GM21367 (cell line): ENCODE measurements around the gene LRRC34.

Experiments used
- ATAC-seq: cut with Tn5 transposase; IDR thresholded peaks from one replicate; pipeline ENCODE4 v1.9.1; 2021; ENCODE audit not compliant: unreplicated experiment

LRRC34 gene

DNA sequence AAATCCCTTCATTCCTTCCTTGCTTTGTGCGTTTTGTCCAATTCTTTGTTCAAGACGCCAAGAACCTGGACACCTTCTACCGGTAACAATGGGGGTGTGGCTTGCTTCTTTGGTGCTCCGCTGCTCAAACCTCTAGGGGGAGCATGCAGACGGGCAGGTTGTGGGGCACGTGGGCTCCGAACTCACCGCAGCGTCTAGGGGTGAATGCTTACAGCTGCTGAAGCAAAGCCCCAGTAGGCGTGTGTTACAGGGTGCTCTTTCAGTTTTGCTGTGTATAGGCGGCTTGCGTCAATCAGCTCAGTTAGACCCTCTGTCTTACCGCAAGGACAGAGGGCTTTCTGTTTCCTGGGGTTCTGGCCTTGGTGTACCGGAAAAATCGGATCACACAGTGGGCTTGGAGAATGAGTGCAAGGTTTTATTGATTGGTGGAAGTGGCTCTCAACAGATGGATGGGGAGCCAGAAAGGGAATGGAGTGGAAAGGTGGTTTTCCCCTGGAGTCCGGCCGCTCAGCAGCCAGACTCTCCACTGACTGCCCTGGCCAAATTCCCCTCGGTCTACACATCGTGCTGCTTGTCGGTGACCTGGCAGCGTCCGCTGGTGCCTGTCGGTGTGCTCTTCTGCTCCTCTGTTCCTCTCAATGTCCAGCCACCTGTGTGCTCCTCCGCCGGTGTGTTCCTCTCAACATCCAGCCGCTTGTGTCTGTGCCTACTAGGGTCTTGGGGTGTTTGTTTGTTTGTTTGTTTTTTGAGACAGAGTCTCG, 1.2 kb upstream of the LRRC34 start:
- peak; percentile 88 for ATAC-seq

DNA sequence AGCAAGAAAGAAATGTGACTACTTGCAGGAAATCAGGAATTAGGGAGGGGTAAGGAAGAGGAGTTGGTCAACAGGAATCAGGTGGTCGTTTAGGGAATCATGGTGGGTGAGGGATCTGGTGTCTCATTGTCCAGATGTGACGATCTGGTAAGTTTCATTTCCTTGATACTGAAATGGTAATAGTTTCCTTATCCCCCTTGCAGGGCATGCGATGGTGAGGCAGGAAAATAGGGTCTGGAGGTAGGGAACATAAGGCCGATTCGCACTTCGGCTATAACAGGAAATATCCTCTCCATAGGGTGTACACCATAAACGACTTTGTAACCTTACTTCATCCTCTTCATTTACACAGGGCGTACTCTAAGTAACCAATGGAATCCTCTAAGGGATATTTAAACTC, 574 bp upstream of the LRRC34 start:
- ATAC-seq: no peak

DNA sequence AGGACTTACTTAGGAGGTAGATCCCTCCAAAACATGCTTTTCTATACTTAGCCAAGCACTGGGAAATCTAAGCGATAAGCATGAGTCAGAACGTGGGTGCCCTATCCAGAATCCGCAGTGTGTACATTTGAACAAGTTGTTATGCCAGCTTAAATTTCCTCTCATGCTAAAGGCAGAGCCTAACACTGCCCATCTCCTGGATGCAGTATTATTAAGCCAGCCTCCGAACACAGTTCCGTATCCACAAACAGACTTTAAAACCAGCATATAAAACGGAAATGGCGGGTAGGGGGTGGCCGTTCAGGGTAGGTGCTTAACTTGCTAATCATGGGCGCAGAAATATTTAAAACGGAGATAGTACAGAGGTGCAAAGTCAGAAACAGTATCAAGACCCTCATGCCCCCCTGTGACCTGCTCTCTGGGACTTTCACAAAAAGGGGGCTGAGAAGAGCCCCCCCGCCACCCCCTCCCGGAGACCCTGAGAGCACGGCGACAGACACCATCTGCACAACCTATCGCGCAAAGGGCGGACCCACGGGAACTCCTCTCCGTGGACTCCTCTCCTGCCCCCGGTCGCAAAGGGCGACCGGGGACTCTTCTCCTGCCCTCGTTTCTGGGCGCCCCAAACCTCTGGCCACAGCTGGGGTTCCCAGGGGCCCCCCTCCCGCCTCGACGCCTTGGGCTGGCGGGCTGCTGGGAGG, 923 bp downstream of the LRRC34 start:
- ATAC-seq: peak; percentile 10

DNA sequence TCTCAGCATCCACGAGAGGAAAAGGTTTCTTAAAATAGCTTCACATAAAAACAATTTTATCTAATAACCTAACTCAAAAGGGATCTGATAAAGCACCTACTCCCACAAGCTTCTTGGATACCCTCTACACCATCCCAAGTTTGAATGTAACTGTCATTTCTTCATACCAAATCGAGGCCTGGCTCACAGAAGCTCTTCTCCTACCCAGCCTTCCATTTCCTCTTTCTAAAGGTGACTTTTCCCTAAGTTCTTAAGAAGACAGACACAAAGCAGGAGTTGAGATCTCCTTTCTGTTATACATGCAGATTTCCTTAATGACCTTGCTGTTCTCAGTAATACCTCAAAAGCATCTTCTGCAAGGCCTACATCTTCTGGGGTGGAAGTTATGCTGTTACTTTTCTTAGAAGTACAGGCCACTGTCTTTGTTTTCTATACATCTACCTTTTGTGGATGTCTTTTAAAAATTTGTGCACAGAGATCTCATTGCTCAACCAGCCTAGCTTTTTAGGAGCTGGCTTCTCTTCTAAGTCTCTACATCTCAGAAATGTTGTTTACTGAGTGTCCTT, 3.4 kb downstream of the LRRC34 start:
- ATAC-seq: no peak

DNA sequence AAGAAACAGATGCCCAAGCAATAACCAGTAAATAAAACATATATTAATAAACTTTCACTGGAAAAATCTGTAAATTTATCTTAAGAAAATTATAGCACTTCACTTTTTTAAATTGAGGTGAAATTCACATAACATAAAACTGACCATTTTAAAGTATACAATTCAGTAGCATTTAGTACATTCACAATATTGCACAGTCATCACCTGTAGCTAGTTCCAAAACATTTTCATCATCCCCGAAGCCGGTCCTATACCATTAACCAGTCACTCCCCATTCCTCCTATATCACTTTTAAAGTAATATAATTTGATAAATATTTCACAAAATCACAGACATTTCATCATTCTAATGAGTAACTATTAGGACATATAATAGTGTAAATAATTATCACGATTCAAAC, 8.0 kb downstream of the LRRC34 start:
- ATAC-seq: no peak

DNA sequence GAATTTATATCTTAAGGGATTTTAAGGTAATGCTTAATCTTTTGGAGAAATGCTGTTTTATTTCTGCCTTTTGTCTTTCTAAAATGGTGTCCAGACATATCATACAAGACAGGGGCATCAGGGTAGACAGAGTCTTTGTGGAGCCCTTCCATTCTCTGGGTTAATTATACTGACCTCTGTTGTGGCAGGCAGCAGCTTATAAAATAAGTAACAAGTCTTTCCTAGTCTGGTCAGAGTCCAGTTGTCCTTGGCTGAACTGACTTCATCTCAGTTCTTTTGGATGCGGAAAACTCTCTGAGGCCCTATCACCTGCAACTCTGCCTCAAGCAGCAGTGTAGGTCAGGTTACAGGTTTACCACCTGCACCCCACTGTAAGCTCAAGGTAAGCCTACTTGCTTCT, 20.3 kb downstream of the LRRC34 start:
- ATAC-seq: no peak

DNA sequence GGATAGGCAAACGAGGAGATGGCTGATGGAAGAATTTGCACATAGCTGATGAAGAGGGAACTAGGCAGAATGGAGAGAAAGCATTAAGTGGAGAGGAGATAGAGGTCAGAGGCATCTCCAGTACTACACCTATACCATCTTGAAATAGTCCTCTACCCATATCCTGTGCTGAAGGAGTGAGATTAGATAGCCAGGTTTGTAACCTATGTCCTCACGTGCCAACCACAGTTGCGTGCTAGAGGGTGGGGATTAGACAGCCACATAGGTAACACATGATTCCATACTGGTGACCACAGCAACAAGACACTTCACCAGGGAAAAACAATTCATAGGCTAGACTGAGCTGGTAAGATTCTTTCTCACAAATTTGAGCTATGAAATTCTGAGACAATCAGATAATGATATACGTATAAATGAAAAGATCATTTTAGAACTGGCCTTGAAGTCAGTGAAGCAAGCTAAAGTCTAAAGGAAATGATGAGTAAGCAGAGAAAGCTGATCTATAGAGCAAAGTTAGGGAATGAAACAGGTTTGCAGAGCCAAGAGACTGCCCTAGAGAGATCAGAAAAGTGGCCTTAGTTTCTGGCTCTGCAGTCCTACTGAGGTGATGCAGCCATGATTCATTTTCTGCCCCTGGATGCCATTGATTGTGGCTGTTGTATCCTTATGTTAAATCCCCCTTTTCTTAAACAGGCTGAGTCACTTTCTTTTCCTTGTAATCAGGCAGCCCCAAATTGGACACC, 21.8 kb downstream of the LRRC34 start:
- ATAC-seq: no peak

DNA sequence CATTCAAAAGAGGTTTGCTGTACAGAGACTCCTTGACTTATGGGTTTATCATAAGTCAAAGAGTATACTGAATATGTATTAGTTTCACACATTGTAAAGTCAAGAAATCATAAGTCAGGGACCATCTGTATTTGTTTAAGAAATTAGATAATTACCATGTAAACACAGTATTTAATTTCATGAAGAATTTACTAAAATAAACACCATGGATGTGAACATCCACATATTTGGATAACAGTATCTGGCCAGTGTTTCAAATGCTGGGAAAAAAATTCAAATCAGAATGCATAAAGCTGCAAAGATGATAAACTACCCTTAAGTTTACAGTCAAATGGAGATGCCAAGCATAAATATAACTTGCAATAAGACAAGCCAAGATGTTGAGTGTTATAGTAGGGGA, 22.5 kb downstream of the LRRC34 start:
- no peak for ATAC-seq

DNA sequence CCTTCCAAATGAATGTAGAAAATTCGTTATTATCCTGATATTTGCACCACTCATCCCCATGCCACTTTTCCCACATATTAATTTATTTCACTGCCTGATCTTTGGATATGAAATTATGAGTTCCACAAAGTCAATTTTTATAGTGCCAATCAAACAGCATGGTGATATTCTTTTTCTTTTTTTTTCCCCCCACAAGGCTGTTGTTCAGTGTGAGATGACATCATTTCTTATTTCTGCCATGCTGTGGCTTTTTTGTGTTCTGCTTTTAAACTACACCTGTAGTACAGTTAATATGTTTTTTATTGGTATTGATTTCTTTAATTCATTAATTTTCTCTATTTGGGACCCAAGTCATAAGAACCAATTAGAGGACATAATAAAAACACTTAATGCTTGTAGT, 24.9 kb downstream of the LRRC34 start:
- ATAC-seq: no peak

DNA sequence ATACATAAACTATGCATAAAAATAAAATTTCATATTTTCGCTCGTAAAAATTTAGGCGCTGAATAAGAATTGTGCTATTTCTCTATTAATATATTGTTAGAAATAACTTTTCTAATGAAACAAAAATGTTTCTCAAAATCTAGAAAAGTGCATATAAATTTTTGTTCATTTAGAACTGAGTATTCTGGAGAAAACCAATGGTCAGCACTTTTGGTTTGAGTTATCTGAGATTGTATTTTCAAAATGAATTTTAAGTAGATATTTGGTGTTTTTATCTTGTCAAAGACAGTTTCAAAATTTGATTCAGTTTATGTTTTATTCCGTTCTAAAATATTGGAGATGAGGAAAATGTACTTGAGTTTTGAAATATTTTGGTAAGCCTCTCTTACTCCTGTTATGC, 25.6 kb downstream of the LRRC34 start:
- ATAC-seq: no peak

DNA sequence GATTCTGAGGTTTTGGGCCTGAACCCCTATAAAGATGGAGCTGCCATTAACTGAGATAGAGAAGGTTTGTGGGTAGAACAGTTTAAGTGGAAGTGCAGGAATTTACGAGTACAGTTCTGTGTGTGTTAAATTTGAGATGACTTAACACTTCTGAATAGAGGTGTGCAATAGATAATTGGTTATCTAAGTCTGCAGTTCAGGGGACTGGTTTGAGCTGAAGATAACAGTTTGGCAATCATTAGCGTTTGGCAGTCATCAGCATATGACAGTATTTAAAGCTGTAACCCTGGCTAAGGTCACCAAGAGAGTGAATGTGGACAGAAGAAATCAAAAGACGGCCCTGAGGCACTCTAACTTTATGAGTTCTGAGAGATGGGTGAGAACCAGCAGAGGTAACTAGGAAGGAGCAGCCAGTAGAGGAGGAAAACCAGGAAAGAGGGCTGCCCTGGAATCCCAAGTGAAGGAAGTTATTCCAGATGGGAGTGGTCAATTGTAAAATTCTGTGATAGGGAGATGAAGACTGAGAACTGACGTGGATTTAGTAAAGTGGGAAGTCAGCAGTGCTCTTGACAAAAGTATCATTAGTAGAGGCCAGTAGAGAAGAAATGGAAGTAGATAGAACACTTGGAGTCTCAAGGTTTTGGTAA, 31.4 kb downstream of the LRRC34 start:
- ATAC-seq: no peak

DNA sequence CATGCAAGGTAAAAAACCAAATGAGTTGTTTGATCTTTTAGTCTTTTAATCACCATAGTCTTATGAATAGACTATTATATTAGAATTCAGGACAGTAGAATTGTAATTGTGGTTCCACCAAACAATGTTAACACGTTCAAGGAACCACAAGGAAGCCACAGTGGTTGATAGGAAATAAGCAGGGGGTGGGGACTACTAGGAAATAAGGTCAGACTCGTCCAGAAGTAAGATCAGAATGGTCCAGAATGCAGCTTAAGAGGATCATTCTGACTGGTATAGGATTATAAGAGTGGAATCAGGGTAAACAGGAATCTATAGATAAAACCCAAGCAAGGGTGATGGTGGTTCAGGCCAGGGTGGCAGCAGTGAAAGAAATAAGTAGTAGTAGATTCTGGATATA, 32.0 kb downstream of the LRRC34 start:
- no peak for ATAC-seq

DNA sequence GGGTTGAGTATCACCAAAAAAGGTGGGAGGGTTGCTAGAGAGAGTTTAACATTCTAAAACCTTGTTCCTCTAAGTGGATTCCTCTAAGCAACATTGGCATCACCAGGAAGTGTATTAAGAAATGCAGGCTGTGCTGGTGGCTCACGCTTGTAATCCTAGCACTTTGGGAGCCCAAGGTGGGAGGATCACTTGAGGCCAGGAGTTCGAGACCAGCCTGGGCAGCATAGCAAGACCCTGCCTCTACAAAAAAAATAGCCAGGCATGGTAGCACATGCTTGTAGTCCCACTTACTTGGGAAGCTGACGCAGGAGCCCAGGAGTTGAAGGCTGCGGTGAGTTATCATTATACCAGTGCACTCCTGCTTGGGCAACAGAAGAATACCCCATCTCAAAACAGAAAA, 34.9 kb downstream of the LRRC34 start:
- no peak for ATAC-seq

DNA sequence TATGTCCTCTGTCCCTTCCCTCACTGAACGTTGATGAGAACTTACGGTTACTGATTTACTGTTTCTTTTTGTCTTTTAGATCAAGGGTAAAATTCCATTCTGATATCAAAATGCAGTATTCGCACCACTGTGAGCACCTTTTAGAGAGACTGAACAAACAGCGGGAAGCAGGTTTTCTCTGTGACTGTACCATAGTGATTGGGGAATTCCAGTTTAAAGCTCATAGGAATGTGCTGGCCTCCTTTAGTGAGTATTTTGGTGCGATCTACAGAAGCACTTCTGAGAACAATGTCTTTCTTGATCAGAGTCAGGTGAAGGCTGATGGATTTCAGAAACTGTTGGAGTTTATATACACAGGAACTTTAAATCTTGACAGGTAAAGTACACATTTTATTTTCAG, 38.5 kb downstream of the LRRC34 start:
- ATAC-seq: no peak

DNA sequence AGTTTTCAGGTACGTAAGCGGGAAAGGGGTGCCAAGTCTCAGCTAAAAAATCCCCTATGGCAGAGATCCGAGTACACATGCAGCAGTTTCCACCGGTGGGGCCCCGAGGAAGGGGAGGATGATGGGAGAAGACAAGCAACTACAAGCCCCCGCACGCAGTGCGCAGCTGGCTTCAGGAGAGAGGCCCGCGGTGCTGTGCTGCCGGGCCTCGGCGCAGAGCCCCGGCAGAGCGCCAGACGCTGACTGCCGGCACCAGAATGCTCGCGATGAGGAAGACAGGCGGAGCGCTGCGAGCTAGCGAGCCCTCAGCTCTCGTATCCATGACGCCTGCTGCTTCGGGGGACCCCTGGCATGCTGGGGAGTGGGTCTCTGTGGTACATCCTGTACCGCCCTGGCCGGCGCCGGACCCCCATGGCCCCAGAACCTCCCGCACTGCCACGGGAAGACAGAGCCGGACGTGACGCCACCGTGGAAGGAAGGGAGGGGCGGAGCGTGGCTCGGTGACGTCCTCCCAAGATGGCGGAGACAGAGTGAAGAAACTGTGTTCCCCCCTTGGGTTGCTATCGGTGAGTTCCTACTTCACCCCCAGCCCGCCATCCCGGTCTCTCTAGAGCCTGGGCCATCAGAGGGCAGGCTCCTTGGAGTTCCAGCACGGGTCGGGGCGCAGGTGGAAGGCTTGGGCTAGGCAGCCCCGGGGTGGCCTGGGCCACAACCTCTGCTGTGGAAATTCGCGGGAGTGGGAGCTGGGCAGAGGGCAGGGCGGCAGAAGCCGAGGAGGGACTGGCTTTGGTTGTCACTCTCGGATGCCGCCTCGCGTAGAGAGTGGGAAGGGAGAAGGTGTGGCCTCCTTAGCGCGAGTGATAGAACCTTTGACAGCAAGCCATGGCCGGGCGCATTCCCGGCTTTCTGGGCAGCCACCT, 39.5 kb downstream of the LRRC34 start, which contains the start of gene MYNN:
Gene MYNN (plus strand): TSS at position 500 of the 920 bp plus-strand sequence. CDS start 900 bp downstream, outside the sequence.
- peak; percentile 84 for ATAC-seq

DNA sequence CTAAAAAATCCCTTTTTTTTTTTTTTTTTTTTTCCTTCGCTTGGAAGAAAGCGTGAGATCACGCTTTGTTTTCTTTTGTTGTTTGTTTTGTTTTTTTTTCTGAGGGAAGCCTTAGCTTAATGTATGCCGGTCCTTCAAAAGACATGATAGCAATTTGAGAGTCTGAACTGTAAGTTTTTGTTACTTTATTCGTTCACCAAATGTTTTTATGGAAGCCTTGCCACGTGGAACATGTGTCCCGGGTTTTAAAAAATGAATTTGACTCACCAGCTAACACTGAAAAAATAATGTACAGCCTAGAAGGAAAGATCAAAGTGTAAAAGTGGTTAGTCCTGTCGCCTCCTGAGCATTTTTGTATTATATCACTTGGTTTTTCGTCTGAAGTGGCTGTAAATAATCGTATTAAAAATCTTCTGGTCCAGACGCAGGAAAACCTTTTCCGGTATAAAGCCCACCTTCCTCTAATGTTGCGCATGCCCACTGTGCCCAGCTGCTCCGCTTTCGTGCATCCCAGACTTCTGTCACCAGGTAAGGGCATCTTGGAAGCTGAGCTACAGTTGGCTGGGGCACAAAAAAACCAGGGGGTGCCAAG, 40.3 kb downstream of the LRRC34 start:
- ATAC-seq: peak; percentile 8

DNA sequence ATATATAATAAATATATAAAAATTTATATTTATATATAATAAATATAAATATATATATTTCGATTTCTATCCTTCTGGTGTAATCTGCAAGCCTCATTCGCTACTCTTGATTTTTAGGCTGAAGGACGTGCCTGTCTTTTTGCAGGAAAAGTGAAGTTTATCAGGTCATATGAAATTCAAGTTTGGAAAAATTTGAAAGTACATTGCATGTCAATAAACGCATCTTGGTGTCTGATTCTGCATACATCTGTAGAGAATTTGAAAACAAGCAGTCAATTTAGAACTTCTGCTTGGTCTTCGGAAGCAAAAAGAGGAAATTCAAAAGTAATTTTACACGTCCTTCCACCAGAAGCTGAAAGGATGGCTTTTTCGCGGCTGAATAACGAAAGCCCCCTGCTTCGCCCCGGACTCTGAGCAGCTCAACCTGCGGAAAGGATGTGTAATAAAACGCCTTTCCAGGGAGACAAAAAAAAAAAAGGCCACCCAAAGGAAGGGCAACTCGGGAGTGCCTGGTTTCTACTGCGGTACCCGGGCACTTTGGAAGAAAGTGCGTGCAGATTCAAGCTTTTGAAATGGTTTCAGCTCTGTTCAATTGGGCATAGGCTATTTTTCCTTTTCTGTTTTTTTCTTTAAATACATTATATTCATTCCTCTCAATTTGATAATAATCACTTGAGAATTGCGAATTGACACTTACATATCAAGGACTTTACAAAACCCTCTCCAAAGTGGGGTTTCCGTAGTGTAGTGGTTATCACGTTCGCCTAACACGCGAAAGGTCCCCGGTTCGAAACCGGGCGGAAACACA, 41.0 kb downstream of the LRRC34 start:
- ATAC-seq: no peak

DNA sequence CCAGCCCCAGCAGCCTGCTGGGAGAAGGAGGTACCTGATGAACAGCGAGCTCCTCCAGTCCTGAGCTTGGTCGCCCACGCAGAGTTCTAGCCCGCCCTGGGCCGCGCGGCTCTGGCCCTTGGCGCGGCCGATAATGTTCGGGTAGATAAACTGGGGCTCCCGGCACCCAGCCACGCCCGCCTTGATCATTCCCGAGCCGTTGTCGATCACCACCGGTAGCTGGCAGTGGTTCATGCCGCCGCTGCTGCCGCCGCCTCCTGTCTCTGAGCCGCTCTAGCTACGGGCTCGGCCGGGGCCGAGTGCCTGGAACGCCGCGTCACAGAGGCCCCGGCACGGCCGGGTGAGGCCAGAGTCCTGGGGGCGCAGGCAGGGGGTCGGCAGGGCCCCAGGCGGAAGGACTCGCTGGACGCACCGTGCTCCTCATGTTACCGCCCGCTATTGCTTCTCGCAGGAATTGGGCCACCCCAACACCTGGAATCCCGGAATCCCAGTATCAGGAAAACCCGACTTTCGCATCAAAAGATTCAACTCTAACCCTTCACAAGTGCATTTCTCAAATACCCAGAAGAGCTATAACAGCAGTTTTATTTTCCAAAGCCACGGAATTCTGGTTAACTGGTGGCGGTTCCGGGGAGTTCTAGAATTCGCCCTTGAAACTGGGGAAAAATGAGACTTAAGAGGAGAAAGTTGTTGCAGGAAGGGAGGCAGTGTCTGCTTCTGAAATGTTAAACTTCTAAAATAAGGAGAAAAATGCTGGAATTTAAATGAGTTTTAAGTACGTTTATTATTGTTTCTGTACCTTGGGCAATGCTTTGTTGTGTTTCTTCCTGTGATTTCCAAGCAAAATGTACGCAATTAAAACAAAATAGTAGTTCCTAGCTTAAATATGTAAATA, 43.2 kb downstream of the LRRC34 start, which contains the start of gene ACTRT3:
Gene ACTRT3 (minus strand): TSS at position 275 of the 895 bp plus-strand sequence. CDS start 41 bp downstream, at position 234.
- ATAC-seq: peak; percentile 27
